SJSA1 (cell line): Measurements from ENCODE around the gene RBL1. TPM values are rescaled to one million over a fixed set of nuclear protein-coding genes. Genes with fewer than 3 reads are reported as not detected.
A peak's percentile ranks its signal among the peaks of the same experiment; 100 is the strongest.
"Not testable (repeated sequence)": the region's sequence is repeated elsewhere in the genome, so short reads cannot be mapped to it uniquely, and the experiment has no call there.

Experiments
- DNase-seq, 2 experiments: peaks; one replicate each; pipeline ENCODE4 v3.0.0-alpha.2; 2015 to 2020; ENCODE audit warnings: low spot score in 2 of 2, low read depth in 1 of 2
- H3K27ac ChIP-seq: fragments of 250-450 bp; sonication (Bioruptor Pico); 2 replicates; pipeline ENCODE4 v1.5.1; 2020; ENCODE audit warnings: mild to moderate bottlenecking, moderate library complexity
- H3K27me3 ChIP-seq: fragments of 250-450 bp; sonication (Bioruptor Pico); replicated peaks from 2 replicates; pipeline ENCODE4 v1.5.1; 2020; ENCODE audit warnings: mild to moderate bottlenecking, moderate library complexity
- H3K36me3 ChIP-seq: fragments of 250-450 bp; sonication (Bioruptor Pico); 2 replicates; pipeline ENCODE4 v1.5.1; 2020; ENCODE audit warnings: mild to moderate bottlenecking
- H3K4me1 ChIP-seq: fragments of 250-450 bp; sonication (Bioruptor Pico); replicated peaks from 2 replicates; pipeline ENCODE4 v1.6.1; 2021; ENCODE audit warnings: mild to moderate bottlenecking
- H3K4me3 ChIP-seq: fragments of 250-450 bp; sonication (Bioruptor Pico); 2 replicates; pipeline ENCODE4 v1.5.1; 2020; ENCODE audit warnings: mild to moderate bottlenecking
- H3K9me3 ChIP-seq: fragments of 250-450 bp; sonication (Bioruptor Pico); replicated peaks from 2 replicates; pipeline ENCODE4 v1.5.1; 2020; ENCODE audit warnings: mild to moderate bottlenecking
- total RNA-seq: library from RNA; depleted of rRNA; stranded (reverse); fragments of >200 nt; shearing (Covaris generic); gene quantifications from 2 replicates; pipeline ENCODE4 v1.2.3, GENCODE V29; 2014; rRNA removed

Gene RBL1
- total RNA-seq, 1 experiment from 2014 or later, result 28.5 TPM

GRCh38 chr20:36966965-36967364, 128.8 kb downstream of the RBL1 start:
- not testable (repeated sequence) for H3K9me3 ChIP-seq, H3K27ac ChIP-seq, H3K27me3 ChIP-seq, H3K4me3 ChIP-seq, DNase-seq, H3K4me1 ChIP-seq, H3K36me3 ChIP-seq

GRCh38 chr20:36962354-36962941, 133.3 kb downstream of the RBL1 start:
- not testable (repeated sequence) for DNase-seq, H3K4me1 ChIP-seq, H3K36me3 ChIP-seq, H3K9me3 ChIP-seq, H3K4me3 ChIP-seq, H3K27me3 ChIP-seq, H3K27ac ChIP-seq

GRCh38 chr20:36959242-36959641, 136.6 kb downstream of the RBL1 start:
- Histone ChIP-seq H3K4me3 (no peak overlapping the region), H3K4me1 (no peaks in the 10 kb centered on the region), H3K9me3 (peaks cover 9% of the 10 kb centered on the region; the same call in 1 of the 2 replicates), H3K27me3 (no peaks in the 10 kb centered on the region), H3K36me3 (no peaks in the 10 kb centered on the region), H3K27ac (no peak overlapping the region)
- no peak for DNase-seq

GRCh38 chr20:36957875-36958667, 137.7 kb downstream of the RBL1 start:
- Histone ChIP-seq H3K4me1 (no peaks in the 10 kb centered on the region), H3K36me3 (no peaks in the 10 kb centered on the region), H3K4me3 (no peak overlapping the region), H3K27me3 (no peaks in the 10 kb centered on the region), H3K27ac (no peak overlapping the region), H3K9me3 (peaks cover 9% of the 10 kb centered on the region; the same call in 1 of the 2 replicates)
- DNase-seq, result no peak

GRCh38 chr20:36956674-36957073, 139.1 kb downstream of the RBL1 start:
- Histone ChIP-seq H3K4me1 (peaks cover 4% of the 10 kb centered on the region; the same call in 1 of the 2 replicates), H3K27ac (no peak overlapping the region), H3K4me3 (no peak overlapping the region), H3K9me3 (no peaks in the 10 kb centered on the region), H3K27me3 (no peaks in the 10 kb centered on the region), H3K36me3 (no peaks in the 10 kb centered on the region)
- DNase-seq, result no peak

GRCh38 chr20:36956016-36956415, 139.8 kb downstream of the RBL1 start:
- no peak for DNase-seq
- H3K27ac ChIP-seq, result no peak overlapping the region
- H3K4me3 ChIP-seq, result no peak overlapping the region
- no peaks in the 10 kb centered on the region for H3K36me3 ChIP-seq
- no peaks in the 10 kb centered on the region for H3K27me3 ChIP-seq
- no peaks in the 10 kb centered on the region for H3K9me3 ChIP-seq
- H3K4me1 ChIP-seq, result peaks cover 4% of the 10 kb centered on the region; the same call in 1 of the 2 replicates

- Histone ChIP-seq H3K27me3 (no peaks in the 10 kb centered on the region), H3K27ac (no peak overlapping the region), H3K4me1 (peaks cover 4% of the 10 kb centered on the region; the same call in 1 of the 2 replicates), H3K9me3 (no peaks in the 10 kb centered on the region), H3K4me3 (peak overlapping the region; percentile 54), H3K36me3 (no peaks in the 10 kb centered on the region)
- DNase-seq, result no peak
Observed at GRCh38 chr20:36951979-36952738, 143.6 kb downstream of the RBL1 start.

GRCh38 chr20:36951198-36951978, 144.4 kb downstream of the RBL1 start, which contains the start of gene SAMHD1:
SAMHD1 (minus strand) TSS chr20:36951708; CDS start chr20:36951643, 65 bp downstream.
- Histone ChIP-seq H3K27me3 (no peaks in the 10 kb centered on the region), H3K36me3 (no peaks in the 10 kb centered on the region), H3K27ac (no peak within 1 kb of the TSS), H3K4me1 (peaks cover 4% of the 10 kb centered on the region; the same call in 1 of the 2 replicates), H3K4me3 (peak within 1 kb of the TSS; percentile 54), H3K9me3 (no peaks in the 10 kb centered on the region)
- DNase-seq, result peak; percentile 80 to 97

- no peak overlapping the region for H3K27ac ChIP-seq
- H3K4me3 ChIP-seq, result peak overlapping the region; percentile 54
- peak in 1 of 2 experiments; percentile 26 for DNase-seq
- H3K36me3 ChIP-seq, result no peaks in the 10 kb centered on the region
- H3K9me3 ChIP-seq, result no peaks in the 10 kb centered on the region
- no peaks in the 10 kb centered on the region for H3K27me3 ChIP-seq
- peaks cover 4% of the 10 kb centered on the region; the same call in 1 of the 2 replicates for H3K4me1 ChIP-seq
Observed at GRCh38 chr20:36950414-36951197, 145.2 kb downstream of the RBL1 start.

Other genes starting within 250 kb of the RBL1 start
- gene TLDC2, start 219.9 kb downstream of the RBL1 start, total RNA-seq, result not detected in 2 replicates
- gene SAMHD1, start 144.3 kb downstream of the RBL1 start, total RNA-seq, result 8.2 and 13.8 TPM in 2 replicates
- gene RPN2, start 83.3 kb upstream of the RBL1 start, total RNA-seq, result 353 and 402 TPM in 2 replicates
- 2.3 and 5.1 TPM in 2 replicates for gene MROH8, start 83.6 kb upstream of the RBL1 start, total RNA-seq
- gene GHRH, start 165.8 kb upstream of the RBL1 start, total RNA-seq, result not detected in 2 replicates
- gene MANBAL, start 193.7 kb upstream of the RBL1 start, total RNA-seq, result 16.2 and 19.6 TPM in 2 replicates